Glomerular visceral epithelial cell (primary cell): ENCODE results near the gene TAT.

Source experiments
- DNase-seq: peaks from one replicate; pipeline ENCODE4 v3.0.0-alpha.2; 2016; ENCODE audit errors: extremely low spot score

Gene TAT

GRCh38 chr16:71537643-71538042 lies 39.2 kb downstream of the TAT start:
- peak; percentile 16 for DNase-seq

GRCh38 chr16:71536752-71537499 lies 40.0 kb downstream of the TAT start:
- no peak for DNase-seq

GRCh38 chr16:71532366-71532765 lies 44.5 kb downstream of the TAT start:
- DNase-seq = no peak

- no peak for DNase-seq
These were observed 48.0 kb downstream of the TAT start for GRCh38 chr16:71528863-71529262.

- no peak for DNase-seq
These were observed 48.6 kb downstream of the TAT start for GRCh38 chr16:71528257-71528656.

GRCh38 chr16:71526111-71526631 lies 50.7 kb downstream of the TAT start, which contains the start of gene CHST4:
Gene CHST4, plus strand, starts transcription at chr16:71526426. Its CDS starts 10,252 bp downstream, at chr16:71536678.
- DNase-seq = no peak

GRCh38 chr16:71524566-71525553 lies 52.0 kb downstream of the TAT start:
- DNase-seq = no peak

- no peak for DNase-seq
These were observed 56.3 kb downstream of the TAT start for GRCh38 chr16:71520550-71520949.
